Esophagus muscularis mucosa (tissue), 4 donors: ENCODE results near the gene FRY.

Source experiments
- EP300 ChIP-seq: sonication (generic); formaldehyde crosslinking; IDR thresholded peaks from one replicate; pipeline ENCODE4 v1.6.1; 2017; ENCODE audit warnings: antibody characterized with exemption
- POLR2A ChIP-seq: fragments of 450-650 bp; IDR thresholded peaks from one replicate; pipeline ENCODE4 v1.6.1; 2017; ENCODE audit warnings: antibody characterized with exemption, moderate library complexity, mild to moderate bottlenecking, low read depth
- POLR2AphosphoS5 ChIP-seq, 2 donors: sonication (generic); formaldehyde crosslinking; IDR thresholded peaks; one replicate each; pipeline ENCODE4 v1.6.1; 2017; ENCODE audit warnings: antibody characterized with exemption in 2 of 2
- TF ChIP-seq, protein P1 (sequence below), 3 experiments: fragments of 200-600 bp in 2 of 3; fragments of 450-650 bp in 1 of 3; sonication (generic) in 2 of 3; IDR thresholded peaks; one replicate each; pipeline ENCODE4 v1.5.1; 2017 to 2019; ENCODE audit warnings: antibody characterized with exemption in 3 of 3, mild to moderate bottlenecking in 2 of 3, moderate library complexity in 1 of 3

DNA sequence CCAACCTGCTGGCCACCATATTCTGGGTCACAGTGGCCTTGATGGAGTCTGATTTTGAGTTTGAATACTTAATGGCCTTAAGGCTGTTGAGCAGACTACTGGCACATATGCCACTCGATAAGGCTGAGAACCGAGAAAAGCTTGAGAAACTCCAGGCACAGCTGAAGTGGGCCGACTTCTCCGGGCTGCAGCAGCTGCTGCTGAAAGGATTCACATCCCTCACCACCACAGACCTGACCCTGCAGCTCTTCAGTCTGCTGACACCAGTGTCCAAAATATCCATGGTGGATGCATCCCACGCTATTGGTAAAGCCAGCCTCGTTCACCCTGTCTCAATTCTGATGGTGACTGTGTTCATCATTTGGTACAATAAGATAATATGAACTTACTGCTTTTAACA is 206.1 kb downstream of the FRY start:
- TF ChIP-seq, protein P1, sequence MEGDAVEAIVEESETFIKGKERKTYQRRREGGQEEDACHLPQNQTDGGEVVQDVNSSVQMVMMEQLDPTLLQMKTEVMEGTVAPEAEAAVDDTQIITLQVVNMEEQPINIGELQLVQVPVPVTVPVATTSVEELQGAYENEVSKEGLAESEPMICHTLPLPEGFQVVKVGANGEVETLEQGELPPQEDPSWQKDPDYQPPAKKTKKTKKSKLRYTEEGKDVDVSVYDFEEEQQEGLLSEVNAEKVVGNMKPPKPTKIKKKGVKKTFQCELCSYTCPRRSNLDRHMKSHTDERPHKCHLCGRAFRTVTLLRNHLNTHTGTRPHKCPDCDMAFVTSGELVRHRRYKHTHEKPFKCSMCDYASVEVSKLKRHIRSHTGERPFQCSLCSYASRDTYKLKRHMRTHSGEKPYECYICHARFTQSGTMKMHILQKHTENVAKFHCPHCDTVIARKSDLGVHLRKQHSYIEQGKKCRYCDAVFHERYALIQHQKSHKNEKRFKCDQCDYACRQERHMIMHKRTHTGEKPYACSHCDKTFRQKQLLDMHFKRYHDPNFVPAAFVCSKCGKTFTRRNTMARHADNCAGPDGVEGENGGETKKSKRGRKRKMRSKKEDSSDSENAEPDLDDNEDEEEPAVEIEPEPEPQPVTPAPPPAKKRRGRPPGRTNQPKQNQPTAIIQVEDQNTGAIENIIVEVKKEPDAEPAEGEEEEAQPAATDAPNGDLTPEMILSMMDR (IDR thresholded peaks at IDR 0.05): no peak
- TF ChIP-seq POLR2A (no peak), EP300 (no peak), POLR2AphosphoS5 (IDR thresholded peaks at IDR 0.05) (no peak)
